HG02973 (cell line): ENCODE results near the gene DNMBP.
A peak's percentile ranks its signal among the peaks of the same experiment; 100 is the strongest.
"Not testable (repeated sequence)": the region's sequence is repeated elsewhere in the genome, so short reads cannot be mapped to it uniquely, and the experiment has no call there.

Source experiments
- ATAC-seq: cut with Tn5 transposase; IDR thresholded peaks from one replicate; pipeline ENCODE4 v1.9.1; 2021; ENCODE audit warnings: moderate library complexity; ENCODE audit not compliant: unreplicated experiment

Gene DNMBP

DNA sequence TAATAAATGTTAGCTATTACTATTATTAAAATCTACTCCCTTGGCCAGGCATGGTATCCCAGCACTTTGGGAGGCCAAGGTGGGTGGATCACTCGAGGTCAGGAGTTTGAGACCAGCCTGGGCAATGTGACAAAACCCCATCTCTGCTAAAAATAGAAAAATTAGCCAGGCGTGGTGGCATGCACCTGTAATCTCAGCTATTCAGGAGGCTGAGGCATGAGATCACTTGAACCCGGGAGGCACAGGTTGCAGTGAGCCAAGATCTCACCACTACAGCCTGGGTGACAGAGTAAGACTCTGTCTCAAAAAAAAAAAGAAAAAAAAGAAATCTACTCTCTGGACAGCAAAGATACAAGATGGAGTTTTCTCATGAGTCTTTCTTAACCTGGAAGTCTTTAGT is 56.2 kb downstream of the DNMBP start:
- not testable (repeated sequence) for ATAC-seq

DNA sequence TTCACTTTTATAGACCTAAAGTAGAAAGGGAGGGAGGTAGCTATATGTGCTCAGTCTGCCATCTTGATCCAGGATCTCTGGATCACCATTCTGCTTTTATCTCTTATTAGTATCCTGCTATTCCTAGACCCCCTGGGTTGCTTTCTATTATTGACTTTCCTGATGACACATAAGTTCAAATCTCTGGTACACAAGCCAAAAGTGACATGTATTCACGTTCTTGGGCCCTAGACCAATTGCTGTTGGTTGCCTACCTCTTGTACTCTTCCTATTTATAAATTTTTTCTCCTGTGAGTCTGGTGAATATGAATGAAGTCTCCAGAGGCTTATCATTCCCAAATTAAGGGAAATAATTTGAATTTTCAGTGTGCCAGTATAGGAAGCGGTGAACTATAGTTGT is 56.9 kb downstream of the DNMBP start:
- ATAC-seq, result no peak

DNA sequence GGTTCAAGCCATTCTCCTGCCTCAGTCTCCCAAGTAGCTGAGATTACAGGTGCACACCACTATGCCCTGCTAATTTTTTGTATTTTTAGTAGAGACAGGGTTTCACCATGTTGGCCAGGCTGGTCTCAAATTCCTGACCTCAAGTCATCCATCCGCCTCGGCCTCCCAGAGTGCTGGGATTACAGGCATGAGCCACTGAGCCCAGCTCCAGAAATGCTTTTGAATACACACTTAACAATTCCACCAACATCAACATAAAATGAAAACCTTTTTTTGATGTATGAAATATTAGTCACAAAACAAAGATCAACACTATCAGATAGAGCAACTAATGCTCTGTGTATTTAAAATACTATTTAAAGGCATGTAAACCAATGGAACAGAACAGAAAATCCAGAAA is 63.7 kb downstream of the DNMBP start:
- not testable (repeated sequence) for ATAC-seq

DNA sequence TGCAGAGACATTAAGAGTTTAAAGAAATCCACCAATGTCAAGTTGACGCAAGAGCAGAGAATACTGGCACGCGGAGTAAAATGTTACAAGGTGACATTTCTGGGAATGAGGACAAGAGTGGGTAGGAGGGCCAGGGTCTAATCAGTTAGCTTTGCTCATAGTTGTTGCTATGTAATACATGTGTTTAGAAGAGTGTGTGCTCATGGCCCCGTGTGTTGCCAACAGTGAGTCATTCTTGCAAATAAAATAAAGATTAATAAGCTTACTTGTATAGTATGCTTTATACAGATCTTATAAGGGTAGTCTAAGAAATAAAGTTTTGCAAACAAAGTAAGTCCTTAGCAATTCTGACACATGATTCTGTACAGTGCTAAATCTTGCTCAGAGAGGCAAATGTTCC is 64.5 kb downstream of the DNMBP start:
- no peak for ATAC-seq

DNA sequence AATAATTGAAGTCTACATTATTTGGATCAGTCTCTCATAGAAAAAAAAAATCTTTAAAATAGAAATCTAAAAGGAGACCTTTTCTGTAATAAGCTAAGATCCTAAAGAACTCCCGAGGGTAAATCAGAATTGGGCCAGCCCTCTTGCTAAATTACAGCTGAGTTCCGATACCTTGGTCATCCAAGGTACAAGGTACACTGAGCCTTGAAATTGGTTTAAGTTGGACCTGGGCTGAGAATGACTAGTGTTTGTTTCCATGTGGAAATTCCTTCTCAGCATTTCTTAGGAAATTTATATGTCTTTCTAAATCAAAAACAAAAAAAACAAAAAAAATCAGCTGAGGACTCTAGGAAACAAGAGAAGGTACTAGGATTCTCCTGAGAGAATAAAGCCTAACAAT is 64.9 kb downstream of the DNMBP start:
- ATAC-seq, result no peak

DNA sequence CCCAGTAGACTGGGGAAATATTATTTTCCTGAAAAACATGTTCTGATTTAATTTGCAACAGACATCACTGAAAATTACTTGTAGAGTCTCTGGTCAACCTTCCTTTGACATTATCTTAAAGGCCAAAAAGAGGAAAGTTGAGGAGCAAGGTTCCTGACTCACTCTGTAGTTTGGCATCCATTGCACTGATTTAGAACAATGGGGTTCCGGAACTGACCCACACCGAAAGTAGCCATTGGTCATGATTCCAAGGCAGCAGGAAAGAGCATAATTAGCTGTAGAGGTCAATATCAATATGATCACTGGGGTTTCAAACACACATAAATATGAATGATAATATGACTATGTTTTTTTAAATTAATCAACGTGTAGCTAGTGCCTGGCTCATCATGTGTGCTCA is 65.8 kb downstream of the DNMBP start:
- no peak for ATAC-seq

DNA sequence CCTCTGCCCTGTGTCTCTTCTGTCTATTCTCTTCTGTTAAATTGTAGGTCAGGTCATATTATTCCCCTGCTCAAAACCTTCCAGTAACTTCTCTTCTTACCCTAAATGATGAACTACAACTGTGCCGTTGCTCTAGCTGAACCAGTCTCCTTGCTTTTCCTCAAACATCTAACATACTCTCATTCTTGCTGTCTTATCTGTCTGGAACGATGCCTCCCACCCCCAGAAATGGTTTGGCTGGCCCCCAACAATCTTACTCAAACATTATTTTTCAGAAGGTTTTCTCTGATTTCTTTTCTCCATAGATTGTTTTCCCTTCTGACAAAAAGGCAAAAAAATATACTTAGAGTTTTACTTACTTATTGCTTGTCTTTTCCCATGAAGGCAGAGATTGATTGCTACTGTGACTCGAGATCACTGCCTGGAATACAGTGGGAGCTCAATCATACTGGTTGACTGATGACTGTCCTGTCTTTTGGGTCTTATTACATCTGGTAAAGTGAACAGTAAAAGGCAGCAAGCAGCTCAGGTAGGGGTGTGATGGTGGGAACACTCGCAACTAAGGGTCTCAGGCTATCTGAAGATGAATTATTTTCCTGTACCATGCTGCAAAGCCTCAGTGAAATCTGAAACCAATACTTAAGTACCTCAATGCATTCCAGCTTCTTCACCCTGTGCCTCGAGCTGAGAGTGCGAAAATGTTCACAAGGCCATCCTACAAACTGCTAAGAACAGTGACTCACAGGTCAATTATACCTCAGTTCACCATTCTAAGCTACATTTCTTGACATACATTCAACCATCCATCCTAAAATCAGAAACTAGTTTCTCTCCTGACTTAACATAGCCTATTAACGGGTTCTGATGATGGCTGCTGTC is 67.6 kb downstream of the DNMBP start:
- no peak for ATAC-seq

DNA sequence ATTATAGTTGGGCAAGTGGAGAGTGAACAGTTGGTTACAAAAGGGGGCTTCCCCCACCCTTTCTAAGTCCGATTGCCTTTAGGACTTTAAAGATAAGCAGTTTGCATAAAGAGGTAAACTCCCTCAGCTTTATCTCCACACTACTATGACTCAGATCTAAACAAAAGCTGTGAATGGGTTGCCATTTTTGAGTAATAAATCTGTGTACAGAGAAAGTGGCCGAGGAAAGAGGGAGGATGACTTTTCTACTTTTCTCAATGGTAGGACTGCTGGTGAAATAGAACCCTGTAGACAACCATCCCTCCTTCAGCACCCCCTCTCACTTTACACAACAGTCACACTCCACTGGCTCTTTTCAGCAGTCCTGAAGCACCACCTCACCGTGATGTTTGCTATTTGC is 71.2 kb downstream of the DNMBP start:
- ATAC-seq, result peak; percentile 85

DNA sequence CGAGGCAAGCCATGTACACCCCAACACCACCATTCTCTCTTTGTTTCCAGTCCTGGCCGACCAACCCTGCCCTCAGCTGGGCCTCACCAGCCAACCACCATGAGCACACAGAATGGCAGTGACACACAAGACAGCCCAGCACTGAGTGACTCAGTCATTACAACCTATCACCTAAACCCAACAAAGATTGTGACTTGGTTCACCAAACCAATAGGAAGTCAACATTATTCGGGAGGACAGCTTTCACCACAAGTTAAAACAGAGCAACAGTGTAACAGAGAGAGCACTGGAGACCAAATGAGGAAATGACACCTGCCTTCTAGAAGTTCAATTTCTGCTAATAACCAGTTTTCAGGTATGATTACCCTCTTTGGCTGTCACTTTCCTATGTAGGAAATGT is 72.1 kb downstream of the DNMBP start:
- peak; percentile 44 for ATAC-seq

DNA sequence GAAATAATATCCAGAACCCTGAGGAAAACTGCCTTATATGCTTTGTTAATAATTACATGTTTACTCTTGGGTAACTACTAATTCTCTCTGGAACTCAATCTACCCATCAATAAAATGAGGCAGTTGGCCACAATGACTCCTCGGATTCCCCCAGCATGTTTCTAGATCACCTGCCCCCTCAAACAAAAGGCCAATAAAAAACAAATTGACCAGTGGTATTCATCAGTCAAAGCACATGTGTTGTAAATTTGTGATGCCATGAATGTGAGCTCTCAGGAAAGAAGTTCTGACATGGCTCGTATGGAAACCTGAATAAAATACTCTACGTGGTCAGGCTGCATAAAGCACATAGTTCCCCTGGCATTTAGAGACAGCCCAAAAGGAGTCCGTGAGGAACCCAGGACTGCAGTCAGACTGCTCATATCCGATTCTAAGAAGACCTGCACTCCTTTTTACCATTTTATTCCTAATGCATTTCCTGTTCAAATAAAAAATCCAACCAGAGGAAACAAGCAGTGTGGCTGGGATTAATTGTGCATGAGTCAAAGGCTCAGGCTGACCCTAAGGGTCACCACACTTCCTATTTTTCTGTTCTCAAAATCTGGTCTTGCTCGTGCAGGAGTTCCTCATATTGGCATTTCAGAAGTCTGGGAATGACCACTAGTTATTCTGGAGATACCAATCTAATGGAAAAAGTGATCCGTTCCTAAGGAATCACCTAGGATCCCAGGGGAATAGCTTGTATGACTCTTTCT is 77.4 kb downstream of the DNMBP start:
- ATAC-seq, result not testable (repeated sequence)

DNA sequence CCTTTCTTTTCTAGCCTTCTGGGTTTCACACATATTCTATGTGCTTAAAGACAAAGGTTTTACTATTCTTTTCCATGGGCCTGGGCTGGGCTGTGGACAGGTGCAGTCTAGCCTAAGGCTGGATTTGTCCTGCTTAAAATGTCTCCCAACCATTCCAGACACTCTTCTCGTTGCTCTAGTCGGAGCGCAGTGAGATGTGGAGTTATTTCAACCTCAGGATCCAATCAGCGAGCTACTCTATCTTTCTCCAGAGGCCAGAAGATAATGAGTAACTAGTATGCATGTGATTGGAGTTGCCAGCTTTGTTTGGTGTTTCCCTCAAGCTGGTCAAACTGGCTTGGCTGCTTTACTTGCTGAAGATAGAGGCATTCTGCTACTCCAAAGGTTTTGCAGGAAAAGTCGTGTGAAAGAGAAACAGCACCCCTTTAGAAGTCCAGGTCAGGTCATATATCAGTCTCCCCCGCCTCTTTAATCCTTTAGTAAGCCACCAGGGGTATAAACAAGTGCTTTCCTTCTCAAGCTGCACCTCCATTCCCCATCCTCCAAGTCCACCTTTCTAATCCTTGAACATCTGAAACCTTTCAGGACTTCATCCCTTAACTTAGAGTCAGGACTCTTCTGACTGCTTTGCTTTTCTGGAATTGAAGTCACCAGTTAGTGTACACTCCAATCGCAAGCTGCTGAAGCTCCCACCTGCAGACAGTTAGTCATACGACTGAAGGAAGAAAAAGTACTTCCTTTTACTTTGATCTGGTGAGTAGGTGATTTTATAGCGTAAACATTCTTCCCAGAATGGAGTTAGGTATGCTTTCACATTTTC is 78.8 kb downstream of the DNMBP start:
- no peak for ATAC-seq

DNA sequence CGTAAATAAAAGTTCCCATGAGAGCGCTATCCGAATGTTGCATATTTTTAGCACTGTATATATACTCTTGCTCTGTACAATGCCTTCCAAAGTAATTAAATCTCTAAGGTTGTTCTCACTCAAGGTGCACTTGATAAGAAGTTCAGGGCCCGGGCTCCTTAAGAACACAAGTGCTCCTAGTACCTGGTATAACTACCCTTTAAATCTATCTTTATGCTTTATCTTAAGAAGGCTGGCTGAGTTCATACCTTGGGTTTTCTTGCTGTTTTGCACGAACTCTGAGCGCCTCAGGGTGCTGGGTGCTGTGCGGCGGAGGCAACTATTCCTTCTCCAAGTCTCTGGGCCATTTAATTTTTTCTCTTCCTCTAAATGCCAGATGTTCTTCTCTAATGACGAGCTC is 80.4 kb downstream of the DNMBP start:
- ATAC-seq, result no peak

DNA sequence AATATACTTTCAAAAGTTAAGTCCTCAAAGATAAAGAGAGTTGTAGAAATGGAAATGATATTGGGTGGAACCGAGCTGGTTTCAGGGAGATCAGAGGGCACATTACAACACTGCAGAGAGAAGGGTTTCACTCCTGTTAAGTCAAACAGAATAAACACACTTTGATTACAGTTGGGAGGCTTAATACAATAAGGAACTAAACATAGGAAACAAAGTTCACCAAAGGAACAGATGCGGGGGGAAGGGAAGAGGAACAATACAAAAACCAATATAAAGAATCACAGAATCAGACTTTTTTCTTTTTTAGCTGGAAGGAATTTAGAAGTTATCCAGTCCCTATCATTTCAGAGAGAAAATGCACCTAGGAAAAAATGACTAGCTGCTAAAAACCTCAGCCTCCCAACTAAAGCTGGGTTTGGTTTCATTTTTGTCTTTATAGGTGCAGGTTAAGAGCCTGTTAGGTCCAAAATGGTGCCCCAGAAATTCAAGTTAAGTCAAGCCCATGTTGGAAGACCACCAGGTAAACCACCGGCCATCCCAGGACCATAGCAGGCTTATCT is 81.9 kb downstream of the DNMBP start:
- ATAC-seq, result no peak

DNA sequence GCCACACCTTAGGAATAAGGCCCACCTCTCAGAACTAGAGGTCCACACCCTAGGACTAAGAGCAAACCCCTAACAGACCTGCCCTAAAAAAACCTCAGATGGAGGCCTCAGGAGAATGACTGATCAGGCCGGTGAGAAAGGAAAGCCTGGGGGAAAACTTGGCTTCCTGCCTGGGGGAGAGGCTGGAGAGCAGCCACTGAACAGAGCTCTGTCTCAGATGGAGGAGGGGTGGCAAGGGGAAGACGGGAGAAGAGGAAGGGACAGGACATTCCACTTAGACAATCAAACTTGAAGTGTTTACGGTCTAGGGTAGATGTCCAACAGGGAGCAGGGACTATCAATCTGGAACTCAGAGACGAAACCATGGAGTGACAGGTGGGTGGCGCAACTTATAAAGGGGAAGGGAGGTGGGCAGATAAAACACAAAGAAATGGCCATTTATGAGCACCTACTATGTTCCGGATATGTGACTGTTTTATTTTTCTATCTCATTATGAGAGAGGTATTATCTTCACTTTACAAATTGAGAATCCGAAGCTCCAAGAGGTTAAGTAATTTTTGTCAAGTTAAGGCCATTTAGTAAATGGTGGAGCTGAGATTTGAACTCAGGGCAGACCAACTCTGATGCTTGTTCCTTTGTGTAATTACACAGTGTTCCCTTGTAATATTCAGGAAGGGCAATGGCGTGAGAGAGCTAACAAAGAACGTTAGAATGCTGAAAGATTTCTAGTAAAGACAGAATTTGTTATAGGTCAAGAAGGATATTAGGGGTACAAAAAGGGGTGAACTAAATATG is 82.6 kb downstream of the DNMBP start:
- no peak for ATAC-seq

DNA sequence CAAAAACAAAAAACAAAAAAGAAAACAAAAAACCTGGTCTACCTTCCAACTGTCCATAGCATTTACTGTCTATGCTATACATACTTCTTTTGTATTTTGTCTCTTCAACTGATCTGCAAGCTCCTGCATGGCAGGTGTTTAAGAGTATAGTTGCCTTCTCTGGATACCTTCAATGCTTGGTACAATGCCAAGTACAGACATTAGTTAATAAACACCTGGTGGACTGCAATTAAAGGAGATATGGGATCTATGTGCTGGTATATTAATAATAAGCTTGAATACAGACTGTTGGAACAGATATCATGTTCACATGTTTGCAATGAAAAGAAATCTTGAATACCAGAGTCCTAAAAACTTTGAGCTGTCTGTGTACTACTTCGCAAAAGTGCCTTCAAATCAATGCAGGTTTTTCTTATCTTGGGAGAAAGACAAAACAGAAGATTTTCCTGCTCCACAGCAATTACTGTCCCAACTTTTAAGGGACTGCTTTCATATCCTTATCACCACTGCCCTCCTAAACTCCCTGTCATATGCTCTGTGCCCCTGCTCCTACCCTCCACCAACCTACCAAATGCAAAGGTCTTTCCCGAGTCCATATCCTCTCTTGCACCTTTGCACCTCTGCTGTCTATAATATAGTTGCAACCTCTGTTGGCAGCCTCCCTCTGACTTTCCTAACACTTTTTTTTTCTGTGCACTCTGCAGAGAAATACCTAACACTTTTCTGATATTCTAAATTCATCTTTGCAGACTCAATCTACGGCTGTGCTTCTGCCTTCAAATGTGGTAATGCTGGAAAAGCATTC is 85.1 kb downstream of the DNMBP start:
- no peak for ATAC-seq

DNA sequence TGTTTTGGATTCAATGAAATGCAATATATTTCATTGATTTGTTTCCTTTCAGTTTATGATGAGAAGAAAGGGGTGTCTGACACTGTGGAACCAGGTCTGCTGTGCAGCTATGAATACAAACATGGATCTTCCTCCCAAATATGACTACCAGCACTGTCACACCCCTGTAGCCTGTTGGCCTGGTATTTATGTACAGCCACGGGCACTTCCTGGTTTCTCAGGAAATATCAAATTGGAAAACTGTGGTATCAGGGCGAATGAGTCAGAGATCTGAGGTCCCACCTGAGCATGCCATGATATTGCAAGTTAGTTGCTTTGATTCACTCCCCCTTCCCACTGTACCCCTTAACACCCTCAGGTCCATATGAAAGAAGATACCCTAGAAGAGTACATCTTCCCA is 87.8 kb downstream of the DNMBP start:
- no peak for ATAC-seq

DNA sequence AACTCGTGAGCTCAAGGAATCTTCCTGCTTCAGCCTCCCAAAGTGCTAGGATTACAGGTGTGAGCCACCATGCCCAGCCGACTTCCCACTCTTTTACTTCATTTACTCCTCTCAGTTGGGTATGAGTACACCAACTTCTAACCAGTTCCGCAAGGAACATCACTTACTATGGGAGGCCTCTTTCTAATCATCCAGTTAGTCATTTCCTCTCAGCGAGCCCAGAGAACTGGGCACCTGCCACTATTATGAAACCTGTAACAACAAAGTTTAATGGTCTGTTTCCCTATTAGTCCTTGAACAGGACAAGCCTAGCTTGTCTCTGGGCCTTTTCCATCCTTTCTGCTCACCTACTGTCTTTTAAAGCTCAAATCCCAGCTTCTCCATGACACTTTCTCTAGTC is 88.8 kb downstream of the DNMBP start:
- ATAC-seq, result no peak

DNA sequence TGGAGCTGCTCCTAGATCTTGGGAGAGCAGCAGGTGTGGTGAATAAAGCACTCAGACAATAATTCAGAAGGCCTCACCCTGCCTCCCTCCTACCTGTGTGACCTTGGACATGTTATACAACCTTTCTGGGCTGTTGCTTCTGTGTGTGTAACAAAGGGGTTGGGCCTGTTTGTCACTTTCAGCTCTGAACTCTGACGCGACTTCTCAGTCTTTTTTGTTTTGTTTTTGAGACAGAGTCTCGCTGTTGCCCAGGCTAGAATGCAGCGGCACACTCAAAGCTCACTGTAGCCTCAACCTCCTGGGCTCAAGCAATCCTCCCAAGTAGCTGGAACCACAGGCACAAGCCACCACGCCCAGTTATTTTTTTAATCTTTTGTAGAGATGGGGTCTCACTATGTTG is 89.3 kb downstream of the DNMBP start:
- ATAC-seq, result no peak

DNA sequence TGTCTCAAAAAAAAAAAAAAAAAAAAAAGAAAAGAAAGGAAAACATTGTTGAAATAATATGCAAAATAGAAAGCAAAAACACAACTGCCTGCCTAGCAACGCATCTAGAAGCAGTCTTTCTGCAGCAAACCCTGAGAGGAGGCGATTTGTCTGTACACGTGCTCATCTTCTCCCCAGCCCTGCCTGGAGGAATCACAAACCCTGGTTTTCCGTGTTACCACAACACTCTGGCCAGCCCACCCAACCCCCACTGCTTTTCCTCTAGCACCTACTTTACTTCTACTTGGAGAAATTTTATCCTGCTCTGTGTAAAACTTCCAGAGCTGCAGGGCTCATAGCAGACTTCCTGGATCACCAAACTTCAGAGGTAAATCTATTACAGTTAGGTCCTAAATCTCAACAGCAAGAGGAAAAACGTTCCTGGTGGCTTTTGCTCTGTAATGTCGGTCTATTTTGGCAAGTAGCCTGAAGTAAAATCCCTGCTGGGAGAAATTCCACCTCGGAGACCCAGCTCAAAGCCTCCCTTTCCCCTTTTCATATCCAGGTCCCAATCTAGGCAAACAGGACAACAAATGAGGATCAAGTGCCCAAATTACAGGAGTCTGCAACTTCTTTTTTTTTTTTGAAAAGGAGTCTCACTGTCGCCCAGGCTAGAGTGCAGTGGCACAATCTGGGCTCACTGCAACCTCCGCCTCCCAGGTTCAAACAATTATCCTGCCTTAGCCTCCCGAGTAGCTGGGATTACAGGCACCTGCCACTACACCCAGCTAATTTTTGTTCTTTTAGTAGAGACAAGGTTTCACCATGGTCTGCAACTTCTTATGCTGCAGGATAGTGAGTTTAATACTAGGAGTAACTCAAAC is 91.6 kb downstream of the DNMBP start:
- ATAC-seq, result no peak
